ENCODE measurements around the gene MRGPRD. TPM values are rescaled to one million over a fixed set of nuclear protein-coding genes. Genes with fewer than 3 reads are reported as not detected.

Gene MRGPRD
- total and polyA plus RNA-seq, 2 of the 8 experiments (the other 6 are each of a cell fraction or from before 2014, with no cell fraction given), result not detected

GRCh38 chr11:68990995-68991780 lies 10.4 kb upstream of the MRGPRD start:
- CTCF ChIA-PET (ENCODE audit: partially characterized antibody), result interaction anchor here (1.0 kb wide), 1 partner anchor 35 kb away, joined by 3 read pairs; no protein-coding TSS in a partner anchor
- TF ChIP-seq SAP30 (IDR thresholded peaks at IDR 0.05; ENCODE audit: insufficient read depth, insufficient replicate concordance, low read length) (no peak), RNF2 (IDR thresholded peaks at IDR 0.05; ENCODE audit: borderline replicate concordance, low read depth, low read length, missing control alignments, poor library complexity, severe bottlenecking) (no peak), CHD2 (IDR thresholded peaks at IDR 0.05; ENCODE audit: low read length) (no peak), BACH1 (IDR thresholded peaks at IDR 0.05; ENCODE audit: low read length) (no peak), MAX (IDR thresholded peaks at IDR 0.05) (no peak), ATF3 (IDR thresholded peaks at IDR 0.05; ENCODE audit: insufficient read depth, low read depth, low read length) (no peak), BRCA1 (IDR thresholded peaks at IDR 0.05; ENCODE audit: low read depth, low read length) (no peak), KDM4A (IDR thresholded peaks at IDR 0.05; ENCODE audit: low read depth, low read length, severe bottlenecking) (no peak), YY1 (IDR thresholded peaks at IDR 0.05; ENCODE audit: low read depth, low read length) (no peak)
- Histone ChIP-seq H4K91ac (replicated peaks; ENCODE audit: insufficient read length, low read length) (no peak overlapping the region), H2BK20ac (ENCODE audit: low read length) (no peak overlapping the region), H3K4ac (replicated peaks; ENCODE audit: insufficient read length, low read depth, low read length) (no peak overlapping the region), H3K79me2 (ENCODE audit: control insufficient read depth in 1 of 2, insufficient read depth in 2 of 2, low read length in 2 of 2) (no peaks in the 10 kb centered on the region), H3K14ac (ENCODE audit: insufficient read length) (no peak overlapping the region), H2AFZ (ENCODE audit: low read length) (no peak overlapping the region), H3K9me3 (ENCODE audit: insufficient read depth in 2 of 2, low read depth in 1 of 2, low read length in 1 of 2) (peaks cover 0 to 4% of the 10 kb centered on the region in 2 experiments; a peak in 1 of 4 replicates), H3K36me3 (ENCODE audit: control insufficient read depth in 2 of 4, insufficient read depth in 4 of 4, low read length in 3 of 4) (no peaks in the 10 kb centered on the region), H2AK5ac (ENCODE audit: low read depth, low read length) (no peak overlapping the region), H2BK15ac (ENCODE audit: low read length) (no peak overlapping the region), H3K4me2 (ENCODE audit: insufficient read depth in 1 of 2, low read depth in 2 of 2, low read length in 2 of 2) (no peak overlapping the region), H3K27me3 (replicated peaks in 1 of 4; ENCODE audit: control insufficient read depth in 3 of 4, extremely low read depth in 1 of 4, insufficient read depth in 3 of 4, low read length in 3 of 4) (no peaks in the 10 kb centered on the region), H3K4me1 (replicated peaks in 1 of 4; ENCODE audit: control insufficient read depth in 3 of 4, insufficient read depth in 4 of 4, low read length in 3 of 4) (no peaks in the 10 kb centered on the region), H3K23me2 (ENCODE audit: low read depth, low read length) (no peaks in the 10 kb centered on the region), H3K18ac (ENCODE audit: extremely low read depth, low read length) (no peak overlapping the region), H3K4me3 (ENCODE audit: extremely low read depth in 1 of 4, insufficient read depth in 2 of 4, low read depth in 3 of 4, low read length in 4 of 4) (no peak overlapping the region), H3K27ac (ENCODE audit: low read depth, low read length) (no peak overlapping the region), H4K8ac (ENCODE audit: extremely low read depth, insufficient read depth, low read length) (peak overlapping the region; percentile 77), H3K56ac (replicated peaks; ENCODE audit: insufficient read length, low read depth, low read length) (no peak overlapping the region), H4K20me1 (replicated peaks in 1 of 2; ENCODE audit: control insufficient read depth in 1 of 2, insufficient read depth in 2 of 2, low read length in 2 of 2) (peaks cover 0 to 2% of the 10 kb centered on the region in 2 experiments), H2BK5ac (ENCODE audit: low read depth, low read length) (no peak overlapping the region), H3K79me1 (ENCODE audit: low read depth, low read length) (no peaks in the 10 kb centered on the region), H3K9ac (replicated peaks in 1 of 4; ENCODE audit: extremely low read depth in 1 of 4, low read depth in 3 of 4, low read length in 3 of 4) (no peak overlapping the region), H3K23ac (ENCODE audit: insufficient read length) (no peak overlapping the region), H4K5ac (ENCODE audit: insufficient read length, low read depth, low read length) (no peak overlapping the region), H2BK12ac (ENCODE audit: low read depth, low read length) (peak overlapping the region; percentile 27; the same call in 1 of the 2 replicates), H2BK120ac (replicated peaks; ENCODE audit: low read depth, low read length) (no peak overlapping the region)
- no peak for DNase-seq (ENCODE audit: low read depth in 1 of 2, low spot score in 2 of 2)
- 88% methylated on average over 15 of the region's 16 CpGs; no CpG with 5 or more reads in 1 of the 2 experiments for WGBS, 2 experiments (ENCODE audit: extremely low coverage in 1 of 2, insufficient coverage in 1 of 2, insufficient read length in 1 of 2, insufficient replicate concordance in 2 of 2, low coverage in 1 of 2, low lambda C conversion rate in 2 of 2, missing lambda C conversion rate in 1 of 2)
- POLR2A ChIA-PET (ENCODE audit: partially characterized antibody), result no interaction called here
- FAIRE-seq, result no peak

Measured in H1 (cell line).